ENCODE results near the gene GNPDA1. TPM values are rescaled to one million over a fixed set of nuclear protein-coding genes. Genes with fewer than 3 reads are reported as not detected.
A peak's percentile ranks its signal among the peaks of the same experiment; 100 is the strongest.

GNPDA1 gene
- total RNA-seq, 4 donors from 2014 or later, result 28.6 to 37.0 (median 33.2) TPM

DNA sequence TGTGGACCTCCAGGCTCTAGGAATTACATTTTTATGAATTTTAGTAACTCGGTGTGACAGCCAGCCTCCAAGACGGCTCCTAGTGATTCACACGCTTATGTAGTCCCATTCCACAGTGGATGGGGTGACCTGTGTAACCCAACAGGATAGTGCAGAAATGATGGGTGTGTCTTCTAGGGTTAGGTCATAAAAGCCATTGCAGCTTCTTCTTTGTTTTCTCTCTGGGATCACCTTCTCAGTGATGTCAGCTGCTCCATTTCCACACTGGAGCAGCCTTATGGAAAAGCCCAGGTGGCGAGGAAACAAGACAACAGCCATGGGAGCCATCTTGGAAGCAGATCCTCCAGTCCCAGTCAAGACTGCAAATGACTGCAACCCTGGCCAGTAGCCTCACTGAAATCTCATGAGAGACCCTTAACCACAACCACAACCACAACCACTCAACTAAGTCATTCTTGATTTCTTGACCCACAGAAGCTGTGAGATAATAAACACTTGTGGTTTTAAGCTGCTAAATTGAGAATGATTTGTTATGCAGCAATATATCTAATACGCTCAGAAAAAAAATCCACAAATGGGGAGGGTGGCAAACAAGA lies 5.1 kb upstream of the GNPDA1 start:
- no peak for DNase-seq (ENCODE audit: low spot score)
- no peak for ATAC-seq (ENCODE audit: low FRiP score)
- TF ChIP-seq, protein P1, sequence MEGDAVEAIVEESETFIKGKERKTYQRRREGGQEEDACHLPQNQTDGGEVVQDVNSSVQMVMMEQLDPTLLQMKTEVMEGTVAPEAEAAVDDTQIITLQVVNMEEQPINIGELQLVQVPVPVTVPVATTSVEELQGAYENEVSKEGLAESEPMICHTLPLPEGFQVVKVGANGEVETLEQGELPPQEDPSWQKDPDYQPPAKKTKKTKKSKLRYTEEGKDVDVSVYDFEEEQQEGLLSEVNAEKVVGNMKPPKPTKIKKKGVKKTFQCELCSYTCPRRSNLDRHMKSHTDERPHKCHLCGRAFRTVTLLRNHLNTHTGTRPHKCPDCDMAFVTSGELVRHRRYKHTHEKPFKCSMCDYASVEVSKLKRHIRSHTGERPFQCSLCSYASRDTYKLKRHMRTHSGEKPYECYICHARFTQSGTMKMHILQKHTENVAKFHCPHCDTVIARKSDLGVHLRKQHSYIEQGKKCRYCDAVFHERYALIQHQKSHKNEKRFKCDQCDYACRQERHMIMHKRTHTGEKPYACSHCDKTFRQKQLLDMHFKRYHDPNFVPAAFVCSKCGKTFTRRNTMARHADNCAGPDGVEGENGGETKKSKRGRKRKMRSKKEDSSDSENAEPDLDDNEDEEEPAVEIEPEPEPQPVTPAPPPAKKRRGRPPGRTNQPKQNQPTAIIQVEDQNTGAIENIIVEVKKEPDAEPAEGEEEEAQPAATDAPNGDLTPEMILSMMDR (IDR thresholded peaks at IDR 0.05), result no peak

GRCh38 chr5:142016556-142016955 lies 3.7 kb upstream of the GNPDA1 start:
- no peak for ATAC-seq (ENCODE audit: low FRiP score)

DNA sequence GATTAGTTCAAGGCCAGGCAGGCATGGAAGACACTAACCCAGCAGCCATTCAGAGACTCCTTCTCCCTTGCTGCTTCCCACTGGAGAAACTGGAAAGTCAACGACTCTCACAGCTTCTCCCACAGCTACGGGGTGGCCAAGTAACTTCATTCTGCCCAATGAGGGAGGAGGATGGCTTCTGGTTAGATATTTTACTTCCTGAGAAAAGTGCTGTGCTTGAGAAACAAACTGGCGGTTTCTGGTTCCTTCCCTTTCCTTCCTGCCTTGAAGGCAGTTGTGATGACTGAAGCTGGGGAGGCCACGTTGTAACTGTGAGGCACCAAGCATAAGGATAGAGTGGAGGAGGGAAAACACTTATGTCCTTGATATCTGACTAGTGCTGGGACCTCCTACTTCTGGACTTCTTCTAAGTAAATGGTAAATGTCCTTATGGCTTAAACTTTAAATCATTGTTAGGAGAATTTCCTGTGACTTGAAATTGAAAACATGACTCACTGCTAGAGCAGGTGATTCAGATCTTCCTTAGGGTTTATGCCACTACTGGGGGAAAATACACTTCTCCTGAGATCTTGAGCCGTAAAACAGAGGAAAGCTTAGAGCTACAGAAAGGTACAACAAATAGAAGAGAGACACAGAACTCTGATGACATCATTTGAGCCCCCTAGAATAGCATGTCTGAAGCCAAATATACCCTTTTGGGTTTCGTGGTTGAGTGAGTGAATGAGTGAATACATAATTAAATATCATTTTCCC lies 3.1 kb upstream of the GNPDA1 start:
- ATAC-seq (ENCODE audit: low FRiP score) (no peak), DNase-seq (ENCODE audit: low spot score) (no peak)
- TF ChIP-seq, protein P1 (IDR thresholded peaks at IDR 0.05), result no peak

More at GRCh38 chr5:142016556-142016955, 3.7 kb upstream of the GNPDA1 start:
- TF ChIP-seq, protein P1 (IDR thresholded peaks at IDR 0.05), result no peak
- DNase-seq (ENCODE audit: low spot score), result no peak

DNA sequence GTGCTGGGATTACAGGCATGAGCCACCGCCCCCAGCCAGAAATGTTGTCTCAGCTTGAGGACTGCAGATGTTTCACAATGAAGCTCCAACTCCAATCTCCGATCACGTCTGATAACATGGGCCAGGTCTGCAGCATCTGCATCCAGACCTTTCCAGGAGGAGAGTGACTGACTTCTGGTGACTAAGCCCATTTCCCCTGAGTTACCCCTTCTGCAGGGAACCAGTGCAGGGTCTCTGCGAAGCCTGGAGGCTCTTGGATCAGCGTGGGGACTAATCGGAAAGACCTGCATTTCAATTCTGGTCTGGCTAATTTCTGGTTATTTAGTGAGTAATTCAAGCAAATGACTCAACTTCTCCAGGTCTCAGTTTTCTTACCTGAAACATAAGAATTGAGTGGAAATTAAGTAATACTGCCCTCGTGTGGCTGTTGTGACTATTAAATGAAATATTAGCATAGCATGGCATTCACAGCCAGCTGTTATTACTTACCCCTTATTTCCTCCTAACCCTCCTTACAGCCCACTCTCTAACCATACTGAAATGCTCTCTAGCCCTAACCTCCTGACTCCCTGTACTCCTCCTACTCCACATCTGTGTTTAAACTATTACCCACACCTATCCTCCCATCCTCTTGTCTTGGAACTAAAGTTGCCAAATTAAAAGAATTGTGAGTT lies 2.2 kb upstream of the GNPDA1 start:
- no peak for DNase-seq (ENCODE audit: low spot score)
- TF ChIP-seq, protein P1 (IDR thresholded peaks at IDR 0.05), result no peak
- ATAC-seq (ENCODE audit: low FRiP score), result peak; percentile 11

DNA sequence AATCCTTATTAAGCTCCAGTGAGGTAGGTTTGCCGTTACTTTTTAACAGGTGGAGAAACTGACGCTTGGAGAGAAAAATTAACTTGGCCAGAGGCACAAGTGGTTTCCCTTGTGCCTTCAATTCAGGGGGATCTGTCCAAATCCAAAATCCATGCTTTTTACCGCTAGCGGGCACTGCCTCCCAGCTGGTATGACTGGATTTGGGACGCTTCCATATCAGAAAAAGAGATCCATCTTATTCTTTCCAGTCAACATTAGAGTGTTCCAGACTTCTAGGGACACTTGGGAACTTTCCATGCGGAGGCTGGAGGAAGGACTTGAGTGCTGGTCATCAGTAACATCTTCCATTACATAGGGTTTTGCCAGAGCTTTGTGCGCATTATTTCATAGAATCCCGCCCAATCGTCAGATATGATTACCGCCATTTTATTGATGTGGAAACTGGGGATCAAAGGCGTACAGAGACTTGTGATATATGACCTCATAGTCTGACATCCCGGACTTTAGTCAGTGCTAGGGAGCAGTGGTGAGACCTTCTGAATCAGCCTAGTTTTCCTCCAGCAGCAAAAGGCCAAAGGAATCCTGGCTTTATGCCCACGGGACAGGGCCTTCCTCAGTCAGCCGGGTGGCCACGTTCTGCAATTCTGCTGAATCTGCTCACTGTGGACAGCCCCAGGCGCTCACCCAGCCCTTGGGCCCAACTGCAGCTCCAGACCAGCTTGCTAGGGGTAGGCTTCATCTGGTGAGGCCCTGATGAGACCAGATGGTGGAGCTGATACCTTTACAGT lies 1.1 kb upstream of the GNPDA1 start:
- TF ChIP-seq, protein P1 (IDR thresholded peaks at IDR 0.05), result no peak
- no peak for ATAC-seq (ENCODE audit: low FRiP score)

GRCh38 chr5:142012186-142012785 lies 541 bp downstream of the GNPDA1 start:
- peak; percentile 35 for ATAC-seq (ENCODE audit: low FRiP score)
- TF ChIP-seq, protein P1 (IDR thresholded peaks at IDR 0.05), result no peak
- DNase-seq (ENCODE audit: low spot score), result no peak

More for the DNA sequence above, 1.1 kb upstream of the GNPDA1 start:
- DNase-seq (ENCODE audit: low spot score), result no peak
